ENCODE measurements around the gene NACA.
"Not testable (repeated sequence)": the region's sequence is repeated elsewhere in the genome, so short reads cannot be mapped to it uniquely, and the experiment has no call there.

NACA gene

DNA sequence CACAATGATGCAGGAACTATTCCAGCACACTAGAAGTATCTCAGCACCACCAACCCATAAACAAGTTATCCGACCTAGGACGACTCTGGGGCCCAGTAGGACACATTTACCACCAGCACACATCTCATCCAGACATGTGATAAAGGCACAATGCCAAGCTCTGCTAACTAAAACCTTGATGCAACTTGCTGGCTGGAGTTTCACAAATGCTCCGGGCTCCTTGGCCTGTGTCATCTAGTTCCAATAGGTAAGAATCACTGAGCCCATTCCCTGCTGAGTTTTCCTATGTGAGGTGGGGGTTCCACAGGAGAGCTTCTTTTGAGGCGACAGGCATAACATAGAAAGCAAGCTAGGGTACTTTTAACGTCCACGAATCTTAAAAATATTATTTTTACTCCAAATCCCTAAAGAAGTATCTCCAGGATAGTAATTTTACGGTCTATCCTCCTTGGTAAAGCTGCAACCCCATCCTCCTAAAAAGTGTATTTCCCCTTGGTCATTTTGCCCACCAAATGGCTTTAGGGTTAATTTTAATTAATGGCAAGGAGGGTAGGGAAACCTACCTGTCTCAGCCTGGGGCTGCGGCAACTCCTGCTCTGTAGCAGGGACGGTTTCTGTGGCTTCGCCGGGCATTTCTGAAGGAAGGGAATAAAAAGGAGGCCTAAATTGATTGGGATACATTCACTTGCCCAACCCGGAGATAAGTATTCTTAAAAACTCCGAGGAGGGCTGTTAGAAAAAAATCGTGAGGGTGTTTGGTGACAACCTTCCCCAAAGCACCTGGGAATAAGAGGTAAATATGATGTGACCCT lies 1.0 kb downstream of the NACA start:
- no peak for DNase-seq

DNA sequence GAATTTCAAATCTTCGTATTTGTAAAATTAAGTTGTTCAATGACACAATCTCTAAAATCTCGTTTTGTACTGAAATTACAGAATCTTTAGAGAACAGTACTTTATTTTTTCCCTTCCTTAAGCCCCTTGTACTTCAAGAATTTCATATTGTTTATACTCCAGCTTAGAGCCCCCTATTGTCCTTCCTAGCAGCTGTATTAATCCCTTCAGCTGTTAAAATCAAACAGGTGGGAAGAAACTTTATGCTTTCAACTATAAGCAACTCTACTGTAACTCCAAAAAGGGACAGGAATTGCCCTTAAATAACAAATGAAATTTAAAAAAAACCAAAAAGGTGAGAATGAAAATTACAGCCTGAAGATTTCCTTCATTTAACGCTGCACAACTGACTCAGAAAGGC lies 1.7 kb downstream of the NACA start:
- no peak for DNase-seq

DNA sequence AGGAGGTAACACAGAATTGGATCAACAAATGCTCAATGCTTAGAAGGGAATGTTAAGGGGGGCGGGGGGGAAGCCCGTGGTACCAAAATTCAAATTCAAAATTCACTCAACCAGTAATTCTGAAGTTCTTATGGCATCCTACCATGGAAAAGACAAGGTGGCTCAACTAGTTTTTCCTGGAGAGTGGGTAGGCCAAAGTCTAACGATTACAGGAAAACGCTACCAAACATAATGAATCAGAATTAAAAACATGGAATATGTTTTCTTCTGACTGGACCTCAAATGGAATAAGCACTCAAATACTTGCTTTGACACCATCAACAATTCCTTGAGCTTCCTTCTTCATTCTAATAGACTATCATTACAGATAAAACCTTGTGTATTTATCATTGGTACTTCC lies 2.3 kb downstream of the NACA start:
- DNase-seq, result no peak

DNA sequence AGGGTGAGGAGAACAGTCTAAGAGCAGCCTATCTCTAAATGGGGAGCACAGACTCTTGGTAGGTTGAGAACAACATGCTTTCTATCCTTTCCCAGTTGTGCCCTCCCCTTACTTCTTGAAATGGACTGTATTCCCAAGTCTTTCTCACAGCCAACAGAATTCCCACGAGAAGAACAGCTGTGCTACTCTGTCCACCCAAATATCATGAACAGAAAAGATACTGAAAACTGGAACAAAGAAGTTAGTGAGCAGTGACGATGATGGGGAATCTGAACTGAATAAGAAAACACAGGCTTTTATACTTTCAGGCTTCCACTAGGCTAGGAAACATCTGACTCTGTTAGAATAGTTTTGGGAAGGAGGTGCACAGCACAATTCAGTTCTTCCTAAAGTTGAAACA lies 3.4 kb downstream of the NACA start:
- no peak for DNase-seq

DNA sequence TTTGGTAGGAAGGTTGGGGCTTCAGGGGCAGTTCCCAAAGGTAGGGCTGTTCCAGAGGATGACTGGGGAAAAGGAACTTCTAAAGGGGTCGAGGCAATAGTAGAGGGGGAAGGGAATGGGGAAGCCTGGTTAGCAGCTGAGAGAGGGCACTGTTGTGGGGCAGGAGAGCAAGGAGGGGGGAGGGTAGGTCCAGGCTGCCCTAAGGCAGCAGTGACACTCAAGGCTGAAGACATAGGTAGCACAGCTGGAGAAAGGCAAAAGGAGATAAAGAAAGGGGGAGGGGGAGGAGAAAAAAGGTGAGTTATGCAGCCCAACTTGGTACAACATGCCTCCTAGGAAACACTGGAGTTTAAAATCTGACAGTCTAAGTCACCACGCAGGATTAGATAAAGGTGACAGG lies 3.9 kb downstream of the NACA start:
- no peak for DNase-seq

DNA sequence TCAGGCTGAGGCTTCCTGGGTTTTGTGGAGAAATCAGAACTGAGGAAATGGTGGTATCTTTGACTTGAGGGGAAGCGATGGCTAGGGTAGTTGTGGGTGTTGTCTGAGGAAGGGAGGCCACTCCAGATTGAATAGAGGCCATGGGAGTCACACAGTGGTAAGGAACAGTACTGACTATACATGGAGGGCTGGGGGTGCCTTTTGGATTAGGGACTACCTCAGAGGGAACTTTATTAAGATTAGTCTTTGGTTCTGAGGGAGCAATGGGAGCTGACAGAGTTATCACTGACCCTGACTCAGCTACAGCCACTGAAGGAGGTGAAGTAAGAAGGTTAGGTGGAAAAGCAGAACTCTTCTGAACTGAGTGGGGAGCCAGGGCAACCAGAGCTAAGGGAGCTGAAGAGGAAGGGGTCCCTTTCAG lies 4.4 kb downstream of the NACA start:
- DNase-seq, result no peak

DNA sequence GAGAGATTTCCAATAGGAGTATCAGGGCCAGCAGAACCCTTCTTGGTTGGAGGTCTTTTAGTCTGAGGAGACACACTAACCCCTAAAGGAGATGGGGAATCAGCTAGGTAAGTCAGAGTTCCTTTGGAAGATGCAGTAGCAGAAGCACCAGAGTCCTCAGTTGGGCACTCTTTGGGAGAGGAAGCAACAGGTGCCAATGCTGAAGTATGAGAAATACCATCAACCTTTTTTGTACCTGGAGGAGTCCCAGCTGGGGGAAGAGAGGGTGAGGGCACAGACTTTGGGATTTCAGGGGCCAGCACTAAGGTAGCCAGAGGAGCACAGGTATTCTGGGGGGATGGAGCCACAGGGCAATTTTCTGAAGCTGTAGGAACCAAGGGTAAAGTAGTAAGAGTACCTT lies 6.0 kb downstream of the NACA start:
- no peak for DNase-seq

DNA sequence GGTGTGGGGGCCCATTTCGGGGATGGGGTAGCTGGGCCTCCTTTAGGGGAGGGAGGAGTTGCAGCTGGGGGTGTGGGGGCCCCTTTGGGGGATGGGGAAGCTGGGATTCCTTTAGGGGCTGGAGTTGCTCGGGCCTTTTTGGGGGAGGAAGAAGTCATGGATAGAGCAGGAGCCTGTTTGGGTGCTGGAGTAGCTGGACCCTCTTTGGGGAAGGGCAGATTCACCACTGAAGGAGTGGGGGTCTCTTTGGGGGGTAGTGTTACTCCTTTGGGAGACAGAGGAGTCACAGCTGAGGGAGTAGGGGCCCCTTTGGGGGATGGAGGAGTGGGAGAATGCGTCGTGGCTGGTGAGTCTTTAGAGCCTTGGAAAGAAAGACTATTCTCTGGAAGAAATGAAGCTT lies 6.5 kb downstream of the NACA start:
- DNase-seq, result no peak

DNA sequence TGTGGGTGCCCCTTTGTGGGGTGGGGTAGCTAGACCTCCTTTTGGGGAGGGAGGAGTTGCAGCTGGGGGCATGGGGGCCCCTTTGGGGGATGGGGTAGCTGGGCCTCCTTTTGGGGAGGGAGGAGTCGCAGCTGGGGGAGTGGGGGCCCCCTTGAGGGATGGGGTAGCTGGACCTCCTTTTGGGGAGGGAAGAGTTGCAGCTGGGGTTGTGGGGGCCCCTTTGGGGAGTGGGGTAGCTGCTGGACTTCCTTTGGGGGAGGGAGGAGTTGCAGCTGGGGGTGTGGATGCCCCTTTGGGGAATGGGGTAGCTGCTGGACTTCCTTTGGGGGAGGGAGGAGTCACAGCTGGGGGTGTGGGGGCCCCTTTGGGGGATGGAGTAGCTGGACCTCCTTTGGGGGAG lies 7.0 kb downstream of the NACA start:
- DNase-seq, result no peak

DNA sequence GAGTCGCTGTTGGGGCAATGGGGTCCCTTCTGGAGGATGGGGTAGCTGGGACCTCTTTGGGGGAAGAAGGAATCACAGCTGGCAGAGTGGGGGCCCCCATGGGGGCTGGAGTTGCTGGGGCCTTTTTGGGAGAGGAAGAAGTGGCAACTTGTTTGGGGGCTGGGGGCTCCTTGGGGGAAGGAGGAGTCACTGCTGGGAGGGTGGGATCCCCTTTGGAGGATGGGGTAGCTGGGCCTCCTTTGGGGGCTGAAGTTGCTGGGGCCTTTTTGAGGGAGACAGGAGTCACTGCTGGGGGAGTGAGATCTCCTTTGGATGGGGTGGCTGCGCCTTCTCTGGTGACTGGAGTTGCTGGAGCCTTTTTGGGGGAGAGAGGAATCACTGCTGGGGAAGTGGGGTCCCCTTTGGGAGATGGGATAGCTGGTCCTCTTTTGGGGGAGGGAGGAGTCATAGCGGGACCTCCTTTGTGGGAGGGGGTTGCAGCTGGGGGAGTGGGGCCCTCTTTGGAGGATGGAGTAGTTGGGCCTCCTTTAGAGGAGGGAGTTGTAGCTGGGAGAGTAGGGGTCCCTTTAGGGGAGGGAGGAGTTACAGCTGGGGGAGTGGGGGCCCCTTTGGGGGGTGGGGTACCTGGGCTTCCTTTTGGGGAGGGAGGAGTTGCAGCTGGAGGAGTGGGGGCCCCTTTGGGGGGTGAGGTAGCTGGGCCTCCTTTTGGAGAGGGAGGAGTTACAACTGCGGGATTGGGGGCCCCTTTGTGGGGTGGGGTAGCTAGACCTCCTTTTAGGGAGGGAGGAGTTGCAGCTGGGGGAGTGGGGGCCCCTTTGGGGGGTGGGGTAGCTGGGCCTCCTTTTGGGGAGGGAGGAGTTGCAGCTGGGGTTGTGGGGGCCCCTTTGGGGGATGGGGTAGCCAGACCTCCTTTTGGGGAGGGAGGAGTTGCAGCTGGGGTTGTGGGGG lies 7.9 kb downstream of the NACA start:
- DNase-seq, result no peak

DNA sequence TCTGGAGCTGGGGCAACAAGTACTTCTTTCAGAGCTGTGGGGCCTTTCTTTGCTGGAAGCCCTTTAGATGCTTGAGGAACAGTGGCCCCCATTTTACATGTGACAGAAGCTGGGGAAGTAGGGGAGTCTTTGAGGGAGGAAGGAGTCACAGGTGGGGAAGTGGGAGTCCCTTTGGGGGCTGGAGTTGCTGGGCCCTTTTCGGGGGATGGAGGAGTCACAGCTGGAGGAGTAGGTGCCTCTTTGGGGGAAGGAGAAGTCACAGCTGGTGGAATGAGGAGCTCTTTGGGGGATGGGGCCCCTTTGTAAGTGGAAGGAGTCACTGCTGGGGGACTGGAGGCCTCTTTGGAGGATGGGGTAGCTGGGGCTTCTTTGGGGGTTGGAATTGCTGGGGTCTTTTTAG lies 8.6 kb downstream of the NACA start:
- no peak for DNase-seq

DNA sequence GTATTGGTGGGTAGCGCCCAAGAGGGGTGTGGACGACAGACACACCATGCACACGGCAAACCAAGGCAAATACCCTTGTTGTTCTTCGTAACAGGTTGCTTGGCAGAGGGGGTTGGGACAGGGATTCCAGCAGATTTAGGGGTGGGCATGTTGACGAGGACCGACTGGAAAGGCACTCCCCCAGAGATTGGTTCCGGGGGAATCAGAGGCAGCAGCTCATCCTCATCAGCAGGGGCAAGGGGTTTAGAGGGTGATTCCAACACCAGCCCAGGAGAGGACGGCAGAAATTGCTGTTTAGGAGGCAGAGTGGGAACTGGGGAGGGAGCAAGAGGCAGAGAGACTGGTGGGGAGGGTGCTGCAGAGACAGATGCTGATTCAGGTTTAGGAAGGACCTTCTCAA lies 9.3 kb downstream of the NACA start:
- no peak for DNase-seq

DNA sequence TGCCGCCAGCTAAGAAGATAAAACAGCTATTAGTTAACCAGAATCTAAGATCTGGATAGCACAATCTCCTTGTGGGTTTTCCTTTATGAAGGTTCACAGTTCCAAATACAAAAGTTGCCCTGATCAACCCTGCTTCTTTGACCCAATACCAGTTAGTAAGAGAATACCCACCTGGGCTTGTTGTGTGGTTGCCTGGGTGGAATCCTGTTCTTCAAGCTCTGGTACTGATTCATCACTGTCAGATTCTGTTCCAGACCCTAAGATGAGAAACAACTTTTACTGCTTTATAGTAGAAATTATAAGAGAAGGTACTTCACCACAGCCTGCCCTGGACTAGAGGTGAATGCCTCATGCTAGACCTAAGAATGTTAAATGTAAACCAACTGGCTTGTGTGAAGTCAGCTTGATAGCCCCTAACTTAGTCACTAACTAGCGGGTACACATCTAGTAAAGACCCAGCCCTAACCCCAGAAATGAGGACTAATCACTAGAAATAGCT lies 10.6 kb downstream of the NACA start:
- no peak for DNase-seq

DNA sequence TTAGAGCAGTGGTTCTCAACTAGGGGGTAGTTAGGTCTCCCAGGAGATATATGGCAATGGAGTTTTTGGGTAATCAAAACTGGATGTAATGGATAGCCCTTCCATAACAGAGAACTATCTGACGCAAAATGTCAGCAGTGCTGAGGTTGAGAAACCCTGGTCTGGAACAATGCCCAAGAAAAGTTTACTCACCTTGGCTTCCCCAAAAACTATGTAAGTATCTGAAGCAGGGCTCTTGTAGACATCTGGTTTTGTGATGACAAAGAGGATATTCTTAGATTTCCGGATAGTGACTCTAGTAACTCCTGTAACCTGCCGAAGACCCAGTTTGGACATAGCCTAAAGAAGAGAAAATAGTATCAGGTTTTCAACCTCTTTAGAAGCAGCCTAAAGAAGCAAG lies 11.8 kb downstream of the NACA start:
- DNase-seq, result no peak

DNA sequence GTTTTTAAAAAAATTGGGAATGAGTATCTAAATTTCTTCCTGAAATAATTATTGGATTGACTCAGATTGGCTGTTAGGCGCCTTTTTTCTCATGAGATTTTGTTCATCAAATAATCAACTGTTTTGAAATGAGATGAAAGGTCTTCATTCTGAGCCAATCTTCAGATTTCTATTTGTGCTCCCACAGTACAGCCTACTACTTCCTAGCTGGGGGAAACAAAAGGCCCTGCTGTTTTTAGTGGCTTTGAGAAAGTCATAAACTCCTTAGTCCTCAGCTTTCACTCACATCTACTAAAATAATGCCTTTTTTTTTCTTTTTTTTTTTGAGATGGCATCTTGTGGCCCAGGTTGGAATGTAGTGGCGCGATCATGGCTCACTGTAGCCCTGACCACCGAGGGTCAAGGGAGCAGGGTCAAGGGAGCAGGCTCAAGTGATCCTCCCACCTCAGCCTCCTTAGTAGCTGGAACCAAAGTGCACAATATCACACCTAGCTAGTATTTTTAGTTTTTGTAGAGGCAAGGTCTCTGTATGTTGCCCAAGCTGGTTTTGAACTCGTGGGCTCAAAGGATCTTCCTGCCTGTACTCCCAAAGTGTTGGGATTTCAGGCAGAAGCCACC lies 15.2 kb downstream of the NACA start:
- DNase-seq, result no peak

DNA sequence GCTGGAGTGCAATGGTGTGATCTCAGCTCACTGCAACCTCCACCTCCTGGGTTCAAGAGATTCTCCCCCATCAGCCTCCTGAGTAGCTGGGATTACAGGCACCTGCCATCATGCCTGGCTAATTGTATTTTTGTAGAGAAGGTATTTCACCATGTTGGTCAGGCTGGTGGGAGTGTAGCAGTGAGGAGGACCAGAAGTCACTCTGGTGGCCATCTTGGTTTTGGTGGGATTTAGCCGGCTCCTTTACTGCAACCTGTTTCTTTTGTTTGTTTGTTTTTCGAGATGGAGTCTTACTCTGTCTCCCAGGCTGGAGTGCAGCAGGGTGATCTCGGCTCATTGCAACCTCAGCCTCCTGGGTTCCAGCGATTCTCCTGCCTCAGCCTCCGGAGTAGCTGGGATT lies 20.6 kb downstream of the NACA start:
- DNase-seq, result not testable (repeated sequence)

DNA sequence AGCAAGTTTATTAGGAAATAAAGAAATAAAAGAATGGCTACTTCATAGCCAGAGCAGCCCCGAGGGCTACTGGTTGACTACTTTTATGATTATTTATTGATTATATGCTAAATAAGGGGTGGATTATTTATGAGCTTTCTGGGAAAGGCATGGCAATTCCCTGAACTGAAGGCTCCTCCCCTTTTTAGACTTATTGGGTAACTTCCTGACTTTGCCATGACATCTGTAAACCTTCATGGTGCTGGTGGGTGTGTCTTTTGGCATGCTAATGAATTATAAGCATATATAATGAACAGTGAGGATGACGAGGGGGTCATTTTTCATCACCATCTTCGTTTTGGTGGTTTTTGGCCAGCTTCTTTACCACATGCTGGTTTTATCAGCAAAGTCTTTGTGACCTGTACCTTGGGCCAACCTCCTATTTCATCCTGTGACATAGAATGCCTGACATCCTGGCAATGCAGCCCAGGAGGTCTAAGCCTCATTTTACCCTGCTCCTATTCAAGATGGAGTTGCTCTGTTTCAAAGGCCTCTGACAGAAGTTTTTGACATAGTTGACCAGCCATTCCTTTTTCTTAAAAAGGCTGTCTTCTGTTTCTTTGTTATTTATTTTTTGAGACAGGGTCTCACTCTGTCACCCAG lies 26.0 kb downstream of the NACA start:
- DNase-seq, result no peak

DNA sequence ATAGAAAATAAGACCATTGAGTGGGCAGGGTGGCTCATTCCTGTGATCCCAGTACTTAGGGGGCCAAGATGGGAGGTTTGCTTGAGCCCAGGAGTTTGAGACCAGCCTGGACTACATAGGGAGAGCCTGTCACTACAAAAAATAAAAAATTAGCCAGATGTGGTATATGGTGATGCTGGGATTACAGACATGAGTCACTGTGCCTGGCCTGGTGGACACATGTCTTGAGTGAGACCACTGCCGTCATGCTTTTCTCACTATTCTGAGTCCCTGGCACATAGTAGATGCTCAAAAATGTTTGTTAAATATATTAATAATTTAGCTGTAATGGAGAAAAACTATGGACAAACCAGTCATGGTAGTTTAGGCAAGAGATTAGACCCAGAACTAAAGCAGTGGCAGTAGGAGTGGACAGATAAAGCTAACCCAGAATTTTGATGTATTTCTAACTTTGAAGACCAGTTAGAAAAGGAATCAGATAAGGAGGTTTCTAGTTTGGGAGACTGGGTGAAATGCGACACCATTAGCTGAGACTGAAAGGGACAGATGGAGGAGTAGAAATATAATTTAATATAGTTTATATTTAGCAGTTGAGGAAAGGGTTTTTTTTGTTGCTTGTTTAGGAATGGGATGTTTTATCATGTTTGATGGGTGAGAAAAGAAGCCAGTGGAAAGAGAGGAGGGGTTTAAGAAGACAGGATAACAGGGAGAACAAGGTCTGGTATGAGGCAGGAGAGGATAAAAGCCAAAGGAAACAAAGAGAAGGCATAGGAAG lies 29.6 kb downstream of the NACA start:
- DNase-seq, result no peak

DNA sequence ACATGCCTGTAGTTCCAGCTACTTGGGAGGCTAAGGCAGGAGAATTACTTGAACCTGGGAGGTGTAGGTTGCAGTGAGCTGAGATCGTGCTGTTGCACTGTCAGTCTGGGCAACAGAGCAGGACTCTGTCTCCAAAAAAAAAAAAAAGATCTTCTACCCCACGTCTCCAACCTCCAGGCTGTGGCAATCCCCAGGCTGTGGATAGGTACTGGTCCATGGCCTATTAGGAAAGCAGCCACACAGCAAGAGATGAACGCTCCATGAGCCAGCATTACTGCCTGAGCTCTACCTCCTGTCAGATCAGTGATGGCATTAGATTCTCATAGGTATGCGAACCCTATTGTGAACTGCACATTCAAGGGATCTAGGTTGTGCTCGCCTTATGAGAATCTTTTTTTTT lies 30.9 kb downstream of the NACA start:
- DNase-seq, result no peak

DNA sequence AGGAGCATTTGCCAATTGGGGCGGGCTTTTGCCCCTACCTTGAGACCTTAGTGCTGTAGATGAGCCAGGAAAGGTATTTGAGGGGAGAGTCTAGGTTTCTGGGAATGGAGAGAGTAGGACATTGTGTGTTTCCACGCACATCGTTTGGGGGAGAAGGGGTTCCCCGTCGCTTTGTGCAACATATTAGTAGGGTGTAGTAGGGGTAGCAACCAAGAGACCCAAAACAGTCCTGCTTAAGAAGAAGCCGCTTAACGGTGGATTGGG lies 36.3 kb downstream of the NACA start:
- DNase-seq, result no peak

DNA sequence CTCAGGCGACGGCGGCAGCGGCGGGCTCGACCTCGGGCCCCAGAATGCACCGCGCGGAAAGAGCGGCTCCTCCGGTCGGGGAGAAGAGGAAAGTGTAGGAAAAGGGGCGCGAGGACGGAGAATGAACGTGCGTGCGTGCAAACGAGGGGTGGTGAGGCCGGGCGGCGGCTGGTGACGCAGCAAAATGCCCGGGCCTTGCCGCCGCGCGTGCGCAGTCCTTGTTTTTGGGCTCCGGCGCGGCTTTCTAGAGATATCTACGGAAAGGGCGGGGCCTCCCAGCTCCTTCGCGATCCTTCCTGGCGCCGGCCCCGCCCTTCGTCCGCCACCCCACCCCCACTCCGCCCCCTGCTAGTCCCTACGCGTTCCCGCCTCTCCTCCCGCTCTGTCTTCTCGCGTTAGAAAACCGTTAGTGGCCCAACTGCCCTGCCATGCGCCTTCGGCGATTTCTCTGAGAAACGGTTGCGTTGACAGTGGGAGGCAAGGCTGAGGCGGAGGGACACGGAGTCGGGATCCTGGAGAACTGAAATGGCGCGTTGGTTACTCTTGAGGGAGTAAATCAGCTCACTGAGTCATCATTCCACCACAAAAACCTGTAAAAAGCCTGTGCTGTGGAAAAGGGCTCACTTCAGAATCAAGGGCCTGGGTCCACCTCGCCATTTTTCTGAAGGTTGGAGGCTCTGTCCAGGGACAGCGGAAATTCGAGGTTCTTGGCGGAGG lies 36.8 kb downstream of the NACA start, which contains the start of gene PTGES3:
Gene PTGES3 (minus strand): TSS at position 156 of the 717 bp plus-strand sequence. CDS start 285 bp downstream, outside the sequence.
- peak; percentile 91 for DNase-seq

All from NCI-H2029 treated with DMSO at 0.1 percent for 48 hours (cell line).